ENCODE results near the gene TAF1A. TPM values are rescaled to one million over a fixed set of nuclear protein-coding genes. Genes with fewer than 3 reads are reported as not detected.
A peak's percentile ranks its signal among the peaks of the same experiment; 100 is the strongest.

Gene TAF1A
- total and polyA plus RNA-seq, 2 experiments from 2014 or later, result 5.4 to 5.6 TPM

DNA sequence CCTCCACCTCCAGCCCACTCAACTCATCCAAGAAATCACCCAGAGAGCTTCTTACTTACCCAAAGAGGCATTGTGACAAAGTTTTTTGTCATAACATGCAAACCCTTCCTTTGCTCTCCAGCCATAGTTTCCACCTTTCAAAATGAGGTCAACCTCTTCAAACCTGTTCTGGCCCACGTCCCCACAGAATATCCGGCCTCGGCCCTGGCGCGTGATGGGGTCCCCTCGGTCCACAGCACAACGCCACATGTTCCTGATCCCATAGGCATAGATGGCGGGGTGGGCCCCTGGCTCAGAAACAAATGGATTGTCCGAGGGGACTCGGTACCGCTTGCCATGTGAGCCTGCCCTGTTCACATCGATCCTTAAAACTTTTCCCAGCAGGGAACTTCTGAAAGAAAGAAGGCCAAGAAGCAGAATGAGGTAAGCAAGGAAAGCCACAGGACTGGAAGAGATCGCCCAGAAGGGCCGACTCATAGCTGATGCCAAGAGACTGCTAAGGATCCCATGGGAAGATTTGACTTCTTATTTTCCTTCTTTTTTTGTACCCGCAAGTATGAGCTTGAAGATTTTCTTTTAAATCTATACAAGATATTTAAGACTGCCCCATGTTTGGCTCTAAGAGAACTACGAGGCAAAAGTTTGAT is 49.7 kb downstream of the TAF1A start:
- TF ChIP-seq EZH2 (IDR thresholded peaks at IDR 0.05; ENCODE audit: insufficient read depth, poor library complexity, severe bottlenecking) (no peak), EZH2phosphoT487 (IDR thresholded peaks at IDR 0.05; ENCODE audit: insufficient read depth, low read depth) (no peak)
- no peaks in the 10 kb centered on the region for H3K9me3 ChIP-seq (ENCODE audit: low read depth)
- no peak overlapping the region for H3K4me2 ChIP-seq (ENCODE audit: unreplicated experiment)
- no peaks in the 10 kb centered on the region for H3K36me3 ChIP-seq (ENCODE audit: low read depth)
- no peaks in the 10 kb centered on the region for H3F3A ChIP-seq (ENCODE audit: insufficient read depth)
- 84 to 86% methylated on average over 16 of the region's 16 CpGs for WGBS, 2 experiments (ENCODE audit: low coverage in 1 of 2, low lambda C conversion rate in 2 of 2, missing lambda C conversion rate in 2 of 2)
- H3K4me1 ChIP-seq (ENCODE audit: insufficient read depth), result no peaks in the 10 kb centered on the region
- H3K4me3 ChIP-seq, result no peak overlapping the region
- no peaks in the 10 kb centered on the region for H4K20me1 ChIP-seq (ENCODE audit: insufficient read depth)
- no peak overlapping the region for H3K27ac ChIP-seq
- H3K9ac ChIP-seq, result no peak overlapping the region
- peak; percentile 23 for DNase-seq
- H3K9me2 ChIP-seq (ENCODE audit: insufficient read depth), result no peaks in the 10 kb centered on the region
- H3K79me2 ChIP-seq (ENCODE audit: insufficient read depth), result no peaks in the 10 kb centered on the region
- in situ Hi-C loops (cut with MboI), result no loop called here
- no peaks in the 10 kb centered on the region for H3K27me3 ChIP-seq (replicated peaks; ENCODE audit: insufficient read depth)
- H2AFZ ChIP-seq, result no peak overlapping the region

DNA sequence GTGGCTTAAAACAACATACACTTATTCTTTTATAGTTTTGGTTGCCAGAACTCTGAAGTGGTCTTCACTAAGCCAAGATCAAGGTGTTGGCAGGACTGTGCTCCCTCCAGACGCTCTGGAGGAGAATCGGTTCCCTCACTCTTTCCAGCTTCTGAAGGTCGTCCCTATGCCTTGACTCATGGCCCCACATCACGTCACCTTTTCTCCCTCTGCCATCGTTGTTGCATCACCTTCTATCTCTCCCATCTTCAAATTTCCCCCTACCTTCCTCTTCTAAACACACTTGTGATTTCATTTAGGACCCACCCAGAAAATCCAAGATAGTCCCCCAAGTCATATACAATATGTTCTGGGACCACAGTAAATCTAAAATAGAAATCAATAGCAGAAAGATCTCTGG is 54.3 kb downstream of the TAF1A start:
- Histone ChIP-seq H3K4me1 (ENCODE audit: insufficient read depth) (no peaks in the 10 kb centered on the region), H2AFZ (no peak overlapping the region), H3K9ac (no peak overlapping the region), H3K27ac (no peak overlapping the region), H3K9me3 (ENCODE audit: low read depth) (no peaks in the 10 kb centered on the region), H4K20me1 (ENCODE audit: insufficient read depth) (no peaks in the 10 kb centered on the region), H3K79me2 (ENCODE audit: insufficient read depth) (no peaks in the 10 kb centered on the region), H3K4me3 (no peak overlapping the region), H3K9me2 (ENCODE audit: insufficient read depth) (no peaks in the 10 kb centered on the region), H3K4me2 (ENCODE audit: unreplicated experiment) (no peak overlapping the region), H3F3A (ENCODE audit: insufficient read depth) (no peaks in the 10 kb centered on the region), H3K27me3 (replicated peaks; ENCODE audit: insufficient read depth) (no peaks in the 10 kb centered on the region), H3K36me3 (ENCODE audit: low read depth) (no peaks in the 10 kb centered on the region)
- WGBS, 2 experiments (ENCODE audit: low coverage in 1 of 2, low lambda C conversion rate in 2 of 2, missing lambda C conversion rate in 2 of 2), result 87 to 95% methylated on average over 5 of the region's 5 CpGs
- no peak for DNase-seq
- TF ChIP-seq EZH2 (IDR thresholded peaks at IDR 0.05; ENCODE audit: insufficient read depth, poor library complexity, severe bottlenecking) (no peak), EZH2phosphoT487 (IDR thresholded peaks at IDR 0.05; ENCODE audit: insufficient read depth, low read depth) (no peak)
- in situ Hi-C loops (cut with MboI), result no loop called here

DNA sequence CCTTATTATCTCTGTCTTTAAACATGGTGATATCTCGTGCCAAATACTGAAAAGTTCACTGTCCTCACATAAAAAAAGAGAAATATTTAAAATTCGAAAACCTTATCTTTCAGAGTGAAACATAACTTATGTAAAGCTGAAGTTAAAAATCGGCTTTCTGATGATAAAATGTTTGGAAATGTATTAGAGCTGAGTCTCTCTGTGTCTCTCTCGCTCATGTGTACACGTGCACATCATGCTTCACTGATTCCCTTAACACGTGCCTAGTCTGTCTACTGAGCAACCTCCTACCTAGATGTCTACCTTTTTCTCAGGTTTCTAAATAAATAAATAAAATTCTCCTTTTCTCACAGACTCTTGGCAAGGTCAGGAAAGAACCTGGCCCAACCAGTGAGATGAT is 58.9 kb downstream of the TAF1A start:
- H3K4me3 ChIP-seq, result no peak overlapping the region
- no peak for TF ChIP-seq EZH2 (IDR thresholded peaks at IDR 0.05; ENCODE audit: insufficient read depth, poor library complexity, severe bottlenecking)
- no peak for TF ChIP-seq EZH2phosphoT487 (IDR thresholded peaks at IDR 0.05; ENCODE audit: insufficient read depth, low read depth)
- no peaks in the 10 kb centered on the region for H3F3A ChIP-seq (ENCODE audit: insufficient read depth)
- H3K4me1 ChIP-seq (ENCODE audit: insufficient read depth), result no peaks in the 10 kb centered on the region
- H4K20me1 ChIP-seq (ENCODE audit: insufficient read depth), result no peaks in the 10 kb centered on the region
- no peak for DNase-seq
- H3K79me2 ChIP-seq (ENCODE audit: insufficient read depth), result no peaks in the 10 kb centered on the region
- no peaks in the 10 kb centered on the region for H3K9me2 ChIP-seq (ENCODE audit: insufficient read depth)
- no peak overlapping the region for H3K9ac ChIP-seq
- no peaks in the 10 kb centered on the region for H3K27me3 ChIP-seq (replicated peaks; ENCODE audit: insufficient read depth)
- in situ Hi-C loops (cut with MboI), result no loop called here
- H3K4me2 ChIP-seq (ENCODE audit: unreplicated experiment), result no peak overlapping the region
- no peaks in the 10 kb centered on the region for H3K9me3 ChIP-seq (ENCODE audit: low read depth)
- H2AFZ ChIP-seq, result no peak overlapping the region
- WGBS, 2 experiments (ENCODE audit: low coverage in 1 of 2, low lambda C conversion rate in 2 of 2, missing lambda C conversion rate in 2 of 2), result 79 to 81% methylated on average over 6 of the region's 6 CpGs
- H3K36me3 ChIP-seq (ENCODE audit: low read depth), result no peaks in the 10 kb centered on the region
- no peak overlapping the region for H3K27ac ChIP-seq

DNA sequence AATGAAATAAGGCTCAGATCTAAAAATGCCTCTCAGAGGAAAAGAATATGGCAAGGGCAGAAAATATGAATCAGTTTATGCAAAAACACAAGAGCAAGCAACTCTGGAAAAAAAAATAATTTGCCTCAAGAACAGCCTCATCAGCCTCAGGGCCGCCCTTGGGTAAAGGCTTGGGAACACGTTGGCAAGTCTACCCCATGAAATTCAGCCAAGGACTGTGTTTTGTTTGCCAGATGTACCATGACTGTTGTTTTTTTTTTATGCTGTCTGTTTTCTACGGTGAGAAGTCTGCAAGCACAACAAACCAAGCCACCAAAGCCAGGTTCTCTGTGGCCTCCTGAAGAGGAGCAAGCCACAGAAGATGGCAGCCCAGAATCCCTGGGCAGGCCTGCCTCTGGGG is 59.8 kb downstream of the TAF1A start:
- no peak for DNase-seq
- no peak overlapping the region for H3K4me2 ChIP-seq (ENCODE audit: unreplicated experiment)
- H3F3A ChIP-seq (ENCODE audit: insufficient read depth), result no peaks in the 10 kb centered on the region
- H3K79me2 ChIP-seq (ENCODE audit: insufficient read depth), result no peaks in the 10 kb centered on the region
- H3K27me3 ChIP-seq (replicated peaks; ENCODE audit: insufficient read depth), result no peaks in the 10 kb centered on the region
- H3K27ac ChIP-seq, result no peak overlapping the region
- WGBS, 2 experiments (ENCODE audit: low coverage in 1 of 2, low lambda C conversion rate in 2 of 2, missing lambda C conversion rate in 2 of 2), result 17 to 24% methylated on average over 3 of the region's 3 CpGs
- no peak for TF ChIP-seq EZH2phosphoT487 (IDR thresholded peaks at IDR 0.05; ENCODE audit: insufficient read depth, low read depth)
- TF ChIP-seq EZH2 (IDR thresholded peaks at IDR 0.05; ENCODE audit: insufficient read depth, poor library complexity, severe bottlenecking), result no peak
- H3K9me2 ChIP-seq (ENCODE audit: insufficient read depth), result no peaks in the 10 kb centered on the region
- H2AFZ ChIP-seq, result no peak overlapping the region
- no peaks in the 10 kb centered on the region for H3K4me1 ChIP-seq (ENCODE audit: insufficient read depth)
- in situ Hi-C loops (cut with MboI), result no loop called here
- H4K20me1 ChIP-seq (ENCODE audit: insufficient read depth), result no peaks in the 10 kb centered on the region
- H3K9ac ChIP-seq, result no peak overlapping the region
- H3K4me3 ChIP-seq, result no peak overlapping the region
- no peaks in the 10 kb centered on the region for H3K36me3 ChIP-seq (ENCODE audit: low read depth)
- no peaks in the 10 kb centered on the region for H3K9me3 ChIP-seq (ENCODE audit: low read depth)
